Peyer's patch (tissue), 4 donors: Measurements from ENCODE around the gene PPP3R1. TPM values are rescaled to one million over a fixed set of nuclear protein-coding genes. Genes with fewer than 3 reads are reported as not detected.

Experiments
- DNase-seq, 3 donors: peaks; one replicate each; pipeline ENCODE4 v3.0.0-alpha.2; 2017 to 2019
- H3K27ac ChIP-seq, 4 donors: fragments of 200-600 bp; sonication (generic); one replicate each; pipeline ENCODE4 v1.5.1; 2016 to 2019
- H3K27me3 ChIP-seq, 2 donors: fragments of 200-600 bp; sonication (generic); one replicate each; pipeline ENCODE4 v1.5.1; 2019
- H3K36me3 ChIP-seq, 3 donors: fragments of 200-600 bp; sonication (generic); one replicate each; pipeline ENCODE4 v1.5.1; 2016 to 2019
- H3K4me1 ChIP-seq, 4 donors: fragments of 200-600 bp; sonication (generic); one replicate each; pipeline ENCODE4 v1.5.1; 2016 to 2019
- H3K4me3 ChIP-seq, 4 donors: fragments of 200-600 bp; sonication (generic); 1 replicate in 3 of 4; 2 replicates in 1 of 4; pipeline ENCODE4 v1.5.1; 2016 to 2019; ENCODE audit warnings: mild to moderate bottlenecking in 1 of 4
- H3K9me3 ChIP-seq, 4 donors: fragments of 200-600 bp; sonication (generic); one replicate each; pipeline ENCODE4 v1.5.1; 2016 to 2019; ENCODE audit warnings: mild to moderate bottlenecking in 1 of 4
- POLR2A ChIP-seq, 2 donors: fragments of 450-650 bp; IDR thresholded peaks; one replicate each; pipeline ENCODE4 v1.5.1; 2017; ENCODE audit warnings: antibody characterized with exemption in 2 of 2, mild to moderate bottlenecking in 2 of 2, moderate library complexity in 2 of 2
- total RNA-seq, 4 donors: library from RNA; depleted of rRNA; stranded (reverse); fragments of >200 nt; gene quantifications; one replicate each; pipeline ENCODE4 v1.1.0, GENCODE V29; 2016
- TF ChIP-seq, protein P1 (sequence below), 6 experiments: fragments of 450-650 bp in 4 of 6; fragments of 200-600 bp in 2 of 6; sonication (generic) in 1 of 6; IDR thresholded peaks; one replicate each; pipeline ENCODE4 v1.5.1; 2017 to 2019; ENCODE audit warnings: antibody characterized with exemption in 6 of 6, mild to moderate bottlenecking in 3 of 6, moderate library complexity in 1 of 6

PPP3R1 gene
- total RNA-seq, 4 donors from 2014 or later, result 18.5 to 33.8 (median 25.4) TPM

DNA sequence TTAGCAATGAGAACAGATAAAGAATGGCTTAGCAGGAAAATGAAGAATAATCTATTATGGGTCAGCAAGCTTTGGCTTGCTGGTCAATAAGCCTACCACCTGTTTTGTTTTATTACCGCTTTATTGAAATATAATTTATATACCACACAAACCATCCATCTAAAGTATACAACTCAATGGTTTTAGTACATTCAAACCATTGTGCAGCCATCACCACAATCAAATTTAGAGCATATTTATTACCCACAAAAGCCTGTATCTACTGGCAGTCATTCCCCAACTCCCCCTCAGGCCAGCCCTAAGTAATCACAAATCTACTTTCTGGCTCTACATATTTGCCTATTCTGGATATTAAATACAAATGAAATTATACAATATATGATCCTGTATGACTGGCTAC, 17.2 kb downstream of the PPP3R1 start:
- no peaks in the 10 kb centered on the region for H3K27me3 ChIP-seq
- H3K27ac ChIP-seq, result no peak overlapping the region
- TF ChIP-seq, protein P1, sequence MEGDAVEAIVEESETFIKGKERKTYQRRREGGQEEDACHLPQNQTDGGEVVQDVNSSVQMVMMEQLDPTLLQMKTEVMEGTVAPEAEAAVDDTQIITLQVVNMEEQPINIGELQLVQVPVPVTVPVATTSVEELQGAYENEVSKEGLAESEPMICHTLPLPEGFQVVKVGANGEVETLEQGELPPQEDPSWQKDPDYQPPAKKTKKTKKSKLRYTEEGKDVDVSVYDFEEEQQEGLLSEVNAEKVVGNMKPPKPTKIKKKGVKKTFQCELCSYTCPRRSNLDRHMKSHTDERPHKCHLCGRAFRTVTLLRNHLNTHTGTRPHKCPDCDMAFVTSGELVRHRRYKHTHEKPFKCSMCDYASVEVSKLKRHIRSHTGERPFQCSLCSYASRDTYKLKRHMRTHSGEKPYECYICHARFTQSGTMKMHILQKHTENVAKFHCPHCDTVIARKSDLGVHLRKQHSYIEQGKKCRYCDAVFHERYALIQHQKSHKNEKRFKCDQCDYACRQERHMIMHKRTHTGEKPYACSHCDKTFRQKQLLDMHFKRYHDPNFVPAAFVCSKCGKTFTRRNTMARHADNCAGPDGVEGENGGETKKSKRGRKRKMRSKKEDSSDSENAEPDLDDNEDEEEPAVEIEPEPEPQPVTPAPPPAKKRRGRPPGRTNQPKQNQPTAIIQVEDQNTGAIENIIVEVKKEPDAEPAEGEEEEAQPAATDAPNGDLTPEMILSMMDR (IDR thresholded peaks at IDR 0.05), result no peak
- H3K36me3 ChIP-seq, result no peaks in the 10 kb centered on the region
- no peak for DNase-seq
- no peaks in the 10 kb centered on the region for H3K9me3 ChIP-seq
- peaks cover 0 to 36% (median 9%) of the 10 kb centered on the region in 4 donors for H3K4me1 ChIP-seq
- H3K4me3 ChIP-seq, result no peak overlapping the region

DNA sequence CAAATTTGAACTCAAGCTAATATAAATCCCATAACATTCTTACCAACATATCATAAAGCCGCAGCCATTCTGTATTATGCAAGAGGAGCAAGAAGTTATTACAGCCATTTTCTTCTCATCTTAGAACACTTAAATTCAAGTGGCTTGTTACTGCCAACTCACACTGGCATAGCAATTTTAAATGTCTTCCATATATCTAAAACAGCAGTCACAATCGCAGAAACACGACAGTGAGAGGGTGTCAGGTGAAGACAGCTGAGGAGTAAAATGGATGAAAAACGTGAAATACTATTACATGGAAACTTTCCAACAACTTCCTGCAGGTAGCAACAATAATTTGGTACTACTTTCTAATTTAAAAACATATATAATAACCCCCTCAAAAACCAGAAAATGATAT, 17.9 kb downstream of the PPP3R1 start:
- no peaks in the 10 kb centered on the region for H3K9me3 ChIP-seq
- DNase-seq, result no peak
- H3K4me3 ChIP-seq, result no peak overlapping the region
- H3K27me3 ChIP-seq, result no peaks in the 10 kb centered on the region
- peaks cover 0 to 29% (median 9%) of the 10 kb centered on the region in 4 donors for H3K4me1 ChIP-seq
- H3K27ac ChIP-seq, result no peak overlapping the region
- no peaks in the 10 kb centered on the region for H3K36me3 ChIP-seq
- TF ChIP-seq, protein P1 (IDR thresholded peaks at IDR 0.05), result no peak
- TF ChIP-seq POLR2A (IDR thresholded peaks at IDR 0.05), result no peak

DNA sequence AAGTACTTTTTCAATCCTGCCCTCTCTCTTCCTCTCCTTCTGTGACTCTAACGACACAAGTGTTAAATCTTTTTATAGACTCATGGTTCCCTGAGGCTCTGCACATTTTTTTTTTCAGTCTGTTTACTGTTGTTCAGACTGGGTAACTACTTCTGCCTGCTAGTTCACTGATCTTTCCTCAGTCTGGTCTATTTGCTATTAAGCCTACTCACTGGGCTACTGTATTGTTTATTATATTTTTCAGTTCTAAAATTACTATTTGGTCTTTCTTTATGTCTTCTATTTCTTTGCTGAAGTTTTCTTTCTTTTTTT, 21.3 kb downstream of the PPP3R1 start:
- H3K4me1 ChIP-seq, result peaks cover 0 to 11% (median 0%) of the 10 kb centered on the region in 4 donors
- H3K4me3 ChIP-seq, result no peak overlapping the region
- no peak for DNase-seq
- peak overlapping the region in 1 of 4 donors; percentile 11 for H3K27ac ChIP-seq
- no peaks in the 10 kb centered on the region for H3K27me3 ChIP-seq
- no peaks in the 10 kb centered on the region for H3K9me3 ChIP-seq
- H3K36me3 ChIP-seq, result no peaks in the 10 kb centered on the region
- TF ChIP-seq, protein P1 (IDR thresholded peaks at IDR 0.05), result no peak
- no peak for TF ChIP-seq POLR2A (IDR thresholded peaks at IDR 0.05)

DNA sequence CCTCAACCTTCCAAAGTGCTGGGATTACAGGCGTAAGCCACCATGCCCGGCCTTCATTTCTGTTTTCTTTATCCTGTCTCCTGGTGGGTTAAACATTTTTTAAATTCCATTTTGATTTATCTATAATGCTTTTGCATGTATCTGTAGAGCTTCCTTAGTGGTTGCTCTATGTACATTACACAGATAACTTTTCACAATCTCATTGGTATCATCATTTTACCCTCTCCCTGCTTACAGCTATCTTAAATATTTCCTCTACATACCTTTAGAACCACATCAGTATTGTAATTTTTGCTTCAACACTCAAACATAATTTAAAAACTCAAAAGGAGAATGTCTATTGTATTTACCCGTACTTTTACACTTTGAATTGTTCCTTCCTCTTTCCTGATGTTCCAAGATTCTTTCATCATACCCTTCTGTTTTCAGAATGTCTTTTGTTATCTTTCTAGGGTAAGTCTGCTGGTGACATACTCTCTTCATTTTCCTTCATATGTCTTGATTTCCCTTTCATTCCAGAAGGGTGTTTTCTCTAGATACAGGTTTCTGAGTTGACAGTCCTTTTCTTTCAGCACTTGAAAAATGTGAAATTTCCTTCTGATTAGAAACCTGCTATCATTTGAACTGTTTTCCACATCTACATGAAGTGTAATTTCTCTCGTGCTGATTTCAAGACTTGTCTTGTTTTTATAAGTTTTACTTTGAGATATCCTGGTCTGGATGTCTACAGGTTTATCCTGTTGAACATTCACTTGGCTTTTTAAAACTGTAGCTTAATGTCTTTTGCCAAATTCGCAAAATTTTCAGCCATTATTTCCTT, 21.9 kb downstream of the PPP3R1 start:
- no peak for DNase-seq
- Histone ChIP-seq H3K27me3 (no peaks in the 10 kb centered on the region), H3K27ac (peak overlapping the region in 1 of 4 donors; percentile 11), H3K4me1 (peaks cover 0 to 7% (median 0%) of the 10 kb centered on the region in 4 donors), H3K9me3 (no peaks in the 10 kb centered on the region), H3K36me3 (no peaks in the 10 kb centered on the region), H3K4me3 (no peak overlapping the region)
- TF ChIP-seq, protein P1 (IDR thresholded peaks at IDR 0.05), result no peak
- no peak for TF ChIP-seq POLR2A (IDR thresholded peaks at IDR 0.05)

DNA sequence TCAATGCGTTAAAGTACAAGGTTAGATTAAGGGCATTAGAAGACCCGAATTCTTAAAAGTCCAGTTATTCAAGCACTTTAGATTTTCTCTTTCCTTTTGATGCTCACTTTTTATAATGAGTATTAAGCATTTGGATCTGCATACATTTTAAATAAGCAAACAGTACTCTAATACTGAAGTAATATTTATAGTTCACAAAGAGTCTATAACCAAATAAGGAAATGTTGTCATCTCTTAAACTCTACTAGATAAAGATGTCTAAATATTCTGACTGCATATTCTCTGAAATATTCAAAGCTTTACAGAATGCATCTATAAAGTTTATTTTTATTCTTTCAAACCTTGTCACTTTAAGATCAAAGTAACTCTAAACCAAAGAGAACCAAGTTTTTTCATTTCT, 25.5 kb downstream of the PPP3R1 start:
- H3K9me3 ChIP-seq, result no peaks in the 10 kb centered on the region
- DNase-seq, result no peak
- H3K27me3 ChIP-seq, result no peaks in the 10 kb centered on the region
- H3K27ac ChIP-seq, result no peak overlapping the region
- H3K4me1 ChIP-seq, result peaks cover 0 to 20% (median 2%) of the 10 kb centered on the region in 4 donors
- H3K36me3 ChIP-seq, result no peaks in the 10 kb centered on the region
- no peak overlapping the region for H3K4me3 ChIP-seq
- TF ChIP-seq POLR2A (IDR thresholded peaks at IDR 0.05), result no peak
- TF ChIP-seq, protein P1 (IDR thresholded peaks at IDR 0.05), result no peak
